K562 treated with DMSO at 1 percent for 12 hours (cell line): Measurements from ENCODE around the gene HIKESHI. TPM values are rescaled to one million over a fixed set of nuclear protein-coding genes. Genes with fewer than 3 reads are reported as not detected.

Experiments
- total RNA-seq: library from RNA; unstranded; fragments of 300-600 nt; gene quantifications from 2 replicates; pipeline ENCODE4 v1.2.3, GENCODE V29; 2022; ENCODE audit not compliant: insufficient read depth

Gene HIKESHI
- total RNA-seq: 41.7 and 51.2 TPM in 2 replicates

GRCh38 chr11:86302092-86302793 is at the start of gene HIKESHI:
Gene HIKESHI (plus strand): TSS chr11:86302240. CDS start chr11:86302449, 209 bp downstream.

GRCh38 chr11:86374586-86374985 is 72.5 kb downstream of the HIKESHI start, which contains the start of gene CCDC81:
Gene CCDC81 (plus strand): TSS chr11:86374887. CDS start chr11:86375164, 277 bp downstream.

Other genes starting within 250 kb of the HIKESHI start
- gene PICALM, start 233.2 kb upstream of the HIKESHI start, total RNA-seq: 46.4 and 164 TPM in 2 replicates
- gene EED, start 57.5 kb upstream of the HIKESHI start, total RNA-seq: 26.4 and 36.2 TPM in 2 replicates
- gene CCDC81, start 72.6 kb downstream of the HIKESHI start, total RNA-seq: 0.62 TPM in 1 of 2 replicates, not detected in the other